ENCODE measurements around the gene SMOC1.

- TF ChIP-seq CTCF (IDR thresholded peaks at IDR 0.05) (no peak), POLR2A (IDR thresholded peaks at IDR 0.05) (no peak), POLR2AphosphoS5 (IDR thresholded peaks at IDR 0.05) (no peak)
These were observed 43.0 kb downstream of the SMOC1 start for GRCh38 chr14:69922198-69922597.

Data from stomach (tissue), 4 donors.